Common myeloid progenitor, CD34-positive (primary cell): ENCODE data around the gene NHERF2.

Experiments used
- CTCF ChIA-PET: fragments of 350-600 bp; sonication (Branson Sonifier 250); formaldehyde crosslinking; loops from one replicate; lab custom pipeline; 2021; ENCODE audit warnings: antibody characterized with exemption; lab: Charles Lee
- POLR2A ChIA-PET: fragments of 350-600 bp; sonication (Branson Sonifier 250); formaldehyde crosslinking; loops from one replicate; lab custom pipeline; 2021; ENCODE audit warnings: antibody characterized with exemption; lab: Charles Lee
- DNase-seq, 3 donors: peaks; one replicate each; pipeline versions ENCODE4 v3.0.0 to v3.0.0-alpha.2; 2013
- H3K27ac ChIP-seq, 2 experiments: 1 replicate in 1 of 2; 2 replicates in 1 of 2; pipeline ENCODE4 v1.7.0; 2013; ENCODE audit warnings: inconsistent platforms in 2 of 2, low read length in 2 of 2, mild to moderate bottlenecking in 2 of 2, low read depth in 1 of 2, moderate library complexity in 1 of 2; ENCODE audit not compliant: severe bottlenecking in 2 of 2, insufficient read depth in 1 of 2, poor library complexity in 1 of 2
- H3K27me3 ChIP-seq, 5 experiments: replicated peaks in 2 of 5; 1 replicate in 3 of 5; 2 replicates in 2 of 5; pipeline versions ENCODE4 v1.6.1 to v1.7.0; 2013; ENCODE audit warnings: low read length in 4 of 5, mild to moderate bottlenecking in 2 of 5, moderate library complexity in 2 of 5, inconsistent platforms in 1 of 5; ENCODE audit not compliant: insufficient read depth in 5 of 5, control insufficient read depth in 4 of 5
- H3K36me3 ChIP-seq, 4 experiments: 1 replicate in 2 of 4; 2 replicates in 2 of 4; pipeline versions ENCODE4 v1.6.1 to v1.7.0; 2013; ENCODE audit warnings: low read length in 3 of 4, control low read depth in 1 of 4, mild to moderate bottlenecking in 1 of 4; ENCODE audit not compliant: control insufficient read depth in 4 of 4, insufficient read depth in 4 of 4
- H3K4me1 ChIP-seq, 4 experiments: 1 replicate in 3 of 4; 2 replicates in 1 of 4; pipeline versions ENCODE4 v1.6.1 to v1.7.1; 2013; ENCODE audit warnings: low read length in 3 of 4, mild to moderate bottlenecking in 3 of 4, control low read depth in 1 of 4, inconsistent platforms in 1 of 4, moderate library complexity in 1 of 4; ENCODE audit not compliant: control insufficient read depth in 4 of 4, insufficient read depth in 4 of 4; ENCODE audit errors: control extremely low read depth in 1 of 4
- H3K4me3 ChIP-seq, 7 experiments: 1 replicate in 4 of 7; 2 replicates in 3 of 7; pipeline versions ENCODE4 v1.5.1 to v1.7.0; 2013; ENCODE audit warnings: mild to moderate bottlenecking in 7 of 7, low read length in 6 of 7, moderate library complexity in 6 of 7, inconsistent platforms in 2 of 7, low read depth in 2 of 7, control low read depth in 1 of 7; ENCODE audit not compliant: insufficient read depth in 4 of 7, control insufficient read depth in 1 of 7; ENCODE audit errors: extremely low read depth in 1 of 7
- H3K9me3 ChIP-seq, 5 experiments: 1 replicate in 4 of 5; 2 replicates in 1 of 5; pipeline versions ENCODE4 v1.6.1 to v1.7.1; 2013; ENCODE audit warnings: low read length in 4 of 5, mild to moderate bottlenecking in 2 of 5, inconsistent platforms in 1 of 5, low read depth in 1 of 5, moderate library complexity in 1 of 5; ENCODE audit not compliant: control insufficient read depth in 4 of 5, insufficient read depth in 2 of 5; ENCODE audit errors: control extremely low read depth in 1 of 5
- WGBS: methylation state at CpG from one replicate; pipeline ENCODE4 v1.1.5; 2013; ENCODE audit not compliant: insufficient coverage; 5-methylcytosine and 5-hydroxymethylcytosine counted together

NHERF2 gene

GRCh38 chr16:2043667-2044451, 17.2 kb downstream of the NHERF2 start:
- Histone ChIP-seq H3K9me3 (no peaks in the 10 kb centered on the region), H3K4me3 (peak overlapping the region in 3 of 7 experiments; percentile 36 to 50 (median 50)), H3K27me3 (no peaks in the 10 kb centered on the region), H3K4me1 (peaks cover 2 to 48% (median 38%) of the 10 kb centered on the region in 4 experiments), H3K36me3 (peaks cover 0 to 13% (median 3%) of the 10 kb centered on the region in 4 experiments), H3K27ac (no peak overlapping the region)
- ChIA-PET POLR2A (no interaction called here), CTCF (interaction anchor here (0.7 to 1.5 kb wide), 4 partner anchors 12 to 97 kb away, joined by 3 to 4 read pairs (median 3); no protein-coding TSS in a partner anchor)
- 48% methylated on average over 16 of the region's 26 CpGs for WGBS
- peak in 2 of 3 donors; percentile 61 to 62 for DNase-seq

- Histone ChIP-seq H3K27ac (no peak overlapping the region), H3K4me1 (peaks cover 2 to 48% (median 36%) of the 10 kb centered on the region in 4 experiments), H3K27me3 (no peaks in the 10 kb centered on the region), H3K4me3 (peak overlapping the region in 3 of 7 experiments; percentile 36 to 50 (median 50)), H3K36me3 (peaks cover 0 to 13% (median 3%) of the 10 kb centered on the region in 4 experiments), H3K9me3 (no peaks in the 10 kb centered on the region)
- 97% methylated on average over 7 of the region's 22 CpGs for WGBS
- ChIA-PET CTCF (interaction anchor here (1.3 to 1.5 kb wide), 2 partner anchors 21 to 96 kb away, joined by 3 to 4 read pairs; no protein-coding TSS in a partner anchor), POLR2A (interaction anchor here (0.7 kb wide), 1 partner anchor 11 kb away, joined by 3 read pairs; no protein-coding TSS in a partner anchor)
- DNase-seq, result no peak
Measured at GRCh38 chr16:2044541-2044940, 17.8 kb downstream of the NHERF2 start.

DNA sequence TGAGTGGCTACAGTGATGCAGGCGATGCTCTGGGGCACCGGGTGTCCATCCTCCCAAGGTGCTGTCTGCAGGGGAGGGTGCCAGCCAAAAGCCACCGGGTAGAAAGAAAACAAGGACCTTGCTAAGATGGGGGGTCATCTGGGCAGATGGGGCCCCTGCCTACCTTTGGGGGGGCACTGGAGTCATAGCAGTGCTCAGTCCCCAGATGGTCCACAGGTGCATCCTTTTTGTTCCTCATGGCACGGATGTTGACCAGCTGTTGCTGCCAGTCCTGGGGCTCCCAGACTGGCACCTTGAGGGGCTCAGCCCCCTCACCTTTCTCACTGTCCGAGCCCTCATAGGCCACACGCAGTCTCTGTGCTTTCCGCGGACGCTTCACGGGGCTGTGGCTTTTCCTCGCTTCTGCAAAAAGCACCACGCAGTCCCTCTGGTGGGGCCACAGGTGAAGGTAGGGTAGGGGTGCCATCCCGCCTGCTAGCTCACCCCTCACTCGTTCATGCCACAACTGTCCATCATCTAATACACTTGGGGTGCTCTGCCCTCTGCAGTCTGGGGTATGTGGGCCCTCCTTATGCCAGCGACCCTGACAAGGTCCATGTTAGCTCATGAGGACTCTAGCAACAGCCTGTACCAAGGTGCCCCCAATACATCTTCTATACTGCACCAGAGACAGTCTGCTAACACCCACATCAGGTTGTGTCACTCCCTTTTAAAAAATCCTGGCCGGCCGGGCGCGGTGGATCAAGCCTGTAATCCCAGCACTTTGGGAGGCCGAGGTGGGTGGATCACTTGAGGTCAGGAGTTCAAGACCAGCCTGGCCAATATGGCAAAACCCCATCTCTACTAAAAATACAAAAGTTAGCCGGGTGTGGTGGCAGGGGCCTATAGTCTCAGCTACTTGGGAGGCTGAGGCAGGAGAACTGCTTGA, 19.5 kb downstream of the NHERF2 start:
- H3K4me1 ChIP-seq, result peaks cover 2 to 48% (median 34%) of the 10 kb centered on the region in 4 experiments
- DNase-seq, result no peak
- H3K9me3 ChIP-seq, result no peaks in the 10 kb centered on the region
- WGBS, result 97% methylated on average over 16 of the region's 21 CpGs
- POLR2A ChIA-PET, result interaction anchor here (1.3 to 1.6 kb wide), 2 partner anchors 19 to 109 kb away, joined by 3 to 6 read pairs; partner anchors contain the start of gene TRAF7
- CTCF ChIA-PET, result interaction anchor here (0.8 to 3.3 kb wide), 5 partner anchors 15 to 94 kb away, joined by 3 to 12 read pairs (median 4); no protein-coding TSS in a partner anchor
- no peak overlapping the region for H3K27ac ChIP-seq
- H3K36me3 ChIP-seq, result peaks cover 0 to 16% (median 6%) of the 10 kb centered on the region in 4 experiments
- H3K4me3 ChIP-seq, result peak overlapping the region in 3 of 7 experiments; percentile 88 to 93 (median 92)
- no peaks in the 10 kb centered on the region for H3K27me3 ChIP-seq

DNA sequence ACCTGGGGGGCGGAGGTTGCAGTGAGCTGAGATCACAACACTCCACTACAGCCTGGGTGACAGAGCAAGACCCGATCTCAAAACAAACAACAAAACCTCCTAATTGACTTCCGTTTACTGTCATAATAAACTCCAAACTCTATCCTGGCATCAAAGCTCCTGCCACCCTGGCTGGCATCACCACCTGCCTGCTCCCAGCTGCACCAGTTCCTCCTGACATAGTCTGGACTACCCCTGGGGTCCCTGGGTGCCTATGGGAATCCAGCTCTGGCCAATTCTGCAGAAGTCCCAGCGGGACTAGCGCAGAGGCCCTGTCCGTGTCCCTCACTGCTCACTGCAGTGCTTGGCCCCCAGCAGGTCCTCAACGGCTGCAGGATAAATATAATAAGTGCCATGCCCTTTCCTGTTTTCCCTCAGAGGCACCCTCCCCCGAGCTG, 20.2 kb downstream of the NHERF2 start:
- CTCF ChIA-PET, result interaction anchor here (0.6 to 3.3 kb wide), 7 partner anchors 14 to 244 kb away, joined by 3 to 12 read pairs (median 4); no protein-coding TSS in a partner anchor
- Histone ChIP-seq H3K9me3 (no peaks in the 10 kb centered on the region), H3K27ac (peak overlapping the region in 1 of 2 experiments; percentile 34), H3K27me3 (no peaks in the 10 kb centered on the region), H3K36me3 (peaks cover 2 to 19% (median 12%) of the 10 kb centered on the region in 4 experiments), H3K4me1 (peaks cover 2 to 48% (median 34%) of the 10 kb centered on the region in 4 experiments), H3K4me3 (peak overlapping the region; percentile 75 to 93 (median 88))
- WGBS, result 19% methylated on average over 6 of the region's 8 CpGs
- POLR2A ChIA-PET, result interaction anchor here (1.3 to 1.6 kb wide), 2 partner anchors 20 to 108 kb away, joined by 3 to 6 read pairs; partner anchors contain the start of gene TRAF7
- no peak for DNase-seq

DNA sequence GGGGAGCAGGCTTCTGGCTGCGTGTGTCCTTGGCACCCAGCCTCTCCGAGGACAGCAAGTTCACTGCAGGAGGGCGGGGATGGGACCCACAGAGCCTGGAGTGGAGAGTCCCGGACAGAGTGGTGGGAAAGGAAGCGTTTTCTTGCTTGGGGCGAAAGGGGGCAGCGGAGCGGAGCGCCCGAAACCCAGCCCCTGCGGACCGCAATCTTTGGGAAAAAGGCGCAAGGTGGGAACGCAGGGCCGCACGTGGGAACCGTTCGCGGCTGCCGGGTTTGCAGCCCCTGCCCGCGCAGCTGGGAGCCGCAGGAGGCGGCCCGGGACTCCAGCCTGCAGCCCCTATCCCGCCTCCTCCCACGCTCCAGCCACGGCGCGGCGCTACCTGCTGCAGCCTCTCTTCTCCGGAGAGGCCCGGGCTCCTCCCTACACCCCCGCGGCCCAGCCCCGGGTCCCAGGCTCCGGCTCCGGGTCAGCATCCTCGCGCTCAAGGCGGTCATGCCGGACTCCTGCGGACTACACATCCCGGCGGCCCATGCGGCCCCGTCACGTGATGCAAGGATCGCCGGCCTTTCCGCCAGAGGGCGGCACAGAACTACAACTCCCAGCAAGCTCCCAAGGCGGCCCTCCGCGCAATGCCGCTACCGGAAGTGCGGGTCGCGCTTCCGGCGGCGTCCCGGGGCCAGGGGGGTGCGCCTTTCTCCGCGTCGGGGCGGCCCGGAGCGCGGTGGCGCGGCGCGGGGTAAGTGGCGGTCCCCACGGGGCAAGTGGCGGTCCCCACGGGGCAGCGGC, 20.8 kb downstream of the NHERF2 start, which contains the start of the genes NTHL1 and TSC2:
Gene NTHL1, minus strand, starts transcription at position 505 of the 786 bp plus-strand sequence. Its CDS starts 11 bp downstream, at position 494.
Gene TSC2, plus strand, starts transcription at position 656 of the 786 bp plus-strand sequence. CDS start 631 bp downstream, outside the sequence.
- DNase-seq, result peak; percentile 92 to 95 (median 94)
- ChIA-PET CTCF (interaction anchor here (0.6 to 3.3 kb wide), 13 partner anchors 12 to 245 kb away, joined by 3 to 12 read pairs (median 3); partner anchors contain the start of gene NPW), POLR2A (interaction anchor here (0.7 to 1.6 kb wide), 3 partner anchors 9 to 108 kb away, joined by 4 to 6 read pairs (median 4); partner anchors contain the start of gene TRAF7)
- Histone ChIP-seq H3K9me3 (no peaks in the 10 kb centered on the region), H3K4me3 (peak within 1 kb of the TSS; percentile 75 to 93 (median 88)), H3K27me3 (no peaks in the 10 kb centered on the region), H3K27ac (peak within 1 kb of the TSS; percentile 30 to 83), H3K4me1 (peaks cover 2 to 45% (median 34%) of the 10 kb centered on the region in 4 experiments), H3K36me3 (peaks cover 2 to 22% (median 15%) of the 10 kb centered on the region in 4 experiments)
- 0% methylated on average over 78 of the region's 81 CpGs for WGBS
